ENCODE results near the gene KRT9.

KRT9 gene

DNA sequence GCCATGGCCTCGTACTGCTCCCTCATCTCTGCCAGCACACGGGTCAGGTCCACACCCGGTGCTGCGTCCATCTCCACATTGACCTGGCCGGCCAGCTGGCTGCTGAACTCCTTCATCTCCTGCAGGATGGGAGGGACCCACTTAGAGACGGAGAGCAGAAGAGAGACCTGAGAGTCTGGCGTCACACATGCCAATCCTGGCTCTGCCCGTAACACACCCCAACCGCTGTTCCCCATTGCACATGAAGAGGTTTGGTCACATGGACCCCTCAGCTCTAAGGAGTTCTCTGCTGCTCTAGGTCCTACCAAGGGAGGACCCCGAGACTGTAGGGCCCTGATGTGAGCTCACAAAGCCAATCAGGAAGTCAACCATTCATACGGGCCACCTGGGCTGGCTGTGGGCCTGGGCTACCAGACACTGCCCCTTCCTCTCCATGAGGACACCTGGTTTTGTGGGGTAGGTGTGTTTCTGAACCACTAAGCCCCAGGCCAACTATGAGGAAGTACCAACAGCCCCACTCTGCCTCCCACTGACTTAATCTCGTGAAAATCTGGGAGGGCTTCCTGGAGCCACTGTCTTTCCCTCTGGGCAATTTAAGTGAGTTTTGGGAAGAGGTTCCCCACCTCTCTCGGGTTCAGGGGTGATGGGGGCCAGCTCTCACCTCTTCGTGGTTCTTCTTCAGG, 55.6 kb downstream of the KRT9 start:
- H3K4me3 ChIP-seq (ENCODE audit: low read depth, low read length): no peak overlapping the region
- no peak for TF ChIP-seq MYC (IDR thresholded peaks at IDR 0.05; ENCODE audit: low read depth, low read length)
- TF ChIP-seq, protein P1, sequence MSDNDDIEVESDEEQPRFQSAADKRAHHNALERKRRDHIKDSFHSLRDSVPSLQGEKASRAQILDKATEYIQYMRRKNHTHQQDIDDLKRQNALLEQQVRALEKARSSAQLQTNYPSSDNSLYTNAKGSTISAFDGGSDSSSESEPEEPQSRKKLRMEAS (IDR thresholded peaks at IDR 0.05; ENCODE audit: low read depth, low read length): no peak
- TF ChIP-seq, protein P2, sequence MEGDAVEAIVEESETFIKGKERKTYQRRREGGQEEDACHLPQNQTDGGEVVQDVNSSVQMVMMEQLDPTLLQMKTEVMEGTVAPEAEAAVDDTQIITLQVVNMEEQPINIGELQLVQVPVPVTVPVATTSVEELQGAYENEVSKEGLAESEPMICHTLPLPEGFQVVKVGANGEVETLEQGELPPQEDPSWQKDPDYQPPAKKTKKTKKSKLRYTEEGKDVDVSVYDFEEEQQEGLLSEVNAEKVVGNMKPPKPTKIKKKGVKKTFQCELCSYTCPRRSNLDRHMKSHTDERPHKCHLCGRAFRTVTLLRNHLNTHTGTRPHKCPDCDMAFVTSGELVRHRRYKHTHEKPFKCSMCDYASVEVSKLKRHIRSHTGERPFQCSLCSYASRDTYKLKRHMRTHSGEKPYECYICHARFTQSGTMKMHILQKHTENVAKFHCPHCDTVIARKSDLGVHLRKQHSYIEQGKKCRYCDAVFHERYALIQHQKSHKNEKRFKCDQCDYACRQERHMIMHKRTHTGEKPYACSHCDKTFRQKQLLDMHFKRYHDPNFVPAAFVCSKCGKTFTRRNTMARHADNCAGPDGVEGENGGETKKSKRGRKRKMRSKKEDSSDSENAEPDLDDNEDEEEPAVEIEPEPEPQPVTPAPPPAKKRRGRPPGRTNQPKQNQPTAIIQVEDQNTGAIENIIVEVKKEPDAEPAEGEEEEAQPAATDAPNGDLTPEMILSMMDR (IDR thresholded peaks at IDR 0.05; ENCODE audit: low read depth, low read length): no peak
- TF ChIP-seq POLR2A (IDR thresholded peaks at IDR 0.05; ENCODE audit: extremely low read depth, insufficient read length): no peak
- no peak for DNase-seq (ENCODE audit: low read depth)
